SK-N-SH (cell line): ENCODE data around the gene RBM38. TPM values are rescaled to one million over a fixed set of nuclear protein-coding genes. Genes with fewer than 3 reads are reported as not detected.

Experiments used
- CTCF ChIA-PET: fragments of 300-600, 350-600 bp; formaldehyde crosslinking; extraction: SDS; loops from one replicate; lab custom pipeline; 2021; lab: Yijun Ruan, JAX
- POLR2A ChIA-PET: fragments of 350-600 bp; sonication (Branson Sonifier 250); formaldehyde crosslinking; extraction: SDS; loops from one replicate; lab custom pipeline; 2020; ENCODE audit warnings: antibody characterized with exemption, inconsistent platforms; lab: Yijun Ruan, JAX
- DNase-seq: peaks from one replicate; pipeline ENCODE4 v3.0.0; 2012
- H2AFZ ChIP-seq: fragments of 200-600 bp; sonication (generic); 2 replicates; pipeline ENCODE4 v1.8.1; 2016; ENCODE audit warnings: antibody characterized with exemption, mild to moderate bottlenecking, low read depth
- H3F3A ChIP-seq: fragments of 200-600 bp; sonication (generic); replicated peaks from 2 replicates; pipeline ENCODE3; 2016; ENCODE audit warnings: antibody characterized with exemption, mild to moderate bottlenecking; ENCODE audit not compliant: insufficient read depth
- H3K27ac ChIP-seq, 2 experiments: fragments of 200-500 bp in 1 of 2; fragments of 200-600 bp in 1 of 2; sonication (Bioruptor generic) in 1 of 2; sonication (generic), shearing (Covaris generic) in 1 of 2; 2 replicates each; pipeline versions ENCODE4 v1.5.1 to v1.6.1; 2014 to 2016; ENCODE audit warnings: low read depth in 2 of 2, inconsistent platforms in 1 of 2, low read length in 1 of 2, mild to moderate bottlenecking in 1 of 2, mixed read lengths in 1 of 2
- H3K27me3 ChIP-seq: fragments of 200-600 bp; sonication (generic), shearing (Covaris generic); 2 replicates; pipeline ENCODE4 v1.6.1; 2016; ENCODE audit warnings: mixed run types; ENCODE audit not compliant: insufficient read depth
- H3K36me3 ChIP-seq, 2 experiments: fragments of 200-500 bp in 1 of 2; fragments of 200-600 bp in 1 of 2; sonication (Bioruptor generic) in 1 of 2; sonication (generic) in 1 of 2; replicated peaks in 1 of 2; 2 replicates each; pipeline versions ENCODE3 to v1.5.1; 2014 to 2016; ENCODE audit warnings: low read length in 1 of 2, mild to moderate bottlenecking in 1 of 2; ENCODE audit not compliant: insufficient read depth in 2 of 2, control insufficient read depth in 1 of 2
- H3K4me1 ChIP-seq, 2 experiments: fragments of 200-500 bp in 1 of 2; fragments of 200-600 bp in 1 of 2; sonication (Bioruptor generic) in 1 of 2; sonication (generic), shearing (Covaris generic) in 1 of 2; 2 replicates each; pipeline versions ENCODE4 v1.5.1 to v1.6.1; 2014 to 2016; ENCODE audit warnings: low read depth in 1 of 2, low read length in 1 of 2, mixed run types in 1 of 2; ENCODE audit not compliant: insufficient read depth in 2 of 2, control insufficient read depth in 1 of 2
- H3K4me2 ChIP-seq: fragments of 200-600 bp; sonication (generic), shearing (Covaris generic); 2 replicates; pipeline ENCODE4 v1.6.1; 2017; ENCODE audit warnings: mixed run types
- H3K4me3 ChIP-seq, 2 experiments: fragments of 200-500 bp in 1 of 2; fragments of 200-600 bp in 1 of 2; sonication (Bioruptor generic) in 1 of 2; sonication (generic), shearing (Covaris generic) in 1 of 2; 2 replicates each; pipeline versions ENCODE4 v1.5.1 to v1.8.1; 2014 to 2016; ENCODE audit warnings: low read depth in 2 of 2, inconsistent platforms in 1 of 2, low read length in 1 of 2, mild to moderate bottlenecking in 1 of 2, mixed read lengths in 1 of 2, moderate library complexity in 1 of 2
- H3K79me2 ChIP-seq: fragments of 200-600 bp; sonication (generic); 2 replicates; pipeline ENCODE4 v1.8.1; 2017; ENCODE audit warnings: mild to moderate bottlenecking; ENCODE audit not compliant: insufficient read depth
- H3K9ac ChIP-seq: fragments of 200-600 bp; sonication (generic); 2 replicates; pipeline ENCODE4 v1.6.1; 2017; ENCODE audit warnings: mixed run types
- H3K9me2 ChIP-seq: fragments of 200-600 bp; sonication (generic); 2 replicates; pipeline ENCODE4 v1.6.1; 2017; ENCODE audit warnings: mixed run types
- H3K9me3 ChIP-seq: fragments of 200-600 bp; sonication (generic); 2 replicates; pipeline ENCODE4 v1.6.1; 2017; ENCODE audit warnings: mixed run types, mild to moderate bottlenecking, moderate library complexity
- H4K20me1 ChIP-seq: fragments of 200-600 bp; sonication (generic); 2 replicates; pipeline ENCODE4 v1.6.1; 2017; ENCODE audit warnings: mild to moderate bottlenecking, mixed run types; ENCODE audit not compliant: insufficient read depth
- CTCF ChIP-seq: fragments of 200-600 bp; sonication (generic); IDR thresholded peaks from 2 replicates; pipeline ENCODE4 v1.6.1; 2017; ENCODE audit warnings: antibody characterized with exemption, mild to moderate bottlenecking, moderate library complexity
- MEF2A ChIP-seq: IDR thresholded peaks from 2 replicates; pipeline ENCODE4 v1.4.0; 2012; ENCODE audit warnings: low read depth, borderline replicate concordance
- MXI1 ChIP-seq: IDR thresholded peaks from 2 replicates; pipeline ENCODE4 v1.6.1; 2012; ENCODE audit warnings: mild to moderate bottlenecking, low read depth, low read length, improper control_type of control experiment
- NRF1 ChIP-seq: IDR thresholded peaks from 2 replicates; pipeline ENCODE4 v1.6.1; 2012; ENCODE audit warnings: low read depth, mild to moderate bottlenecking, low read length
- RAD21 ChIP-seq: IDR thresholded peaks from 2 replicates; pipeline ENCODE4 v1.6.1; 2012; ENCODE audit warnings: mild to moderate bottlenecking, low read length
- REST ChIP-seq: IDR thresholded peaks from 2 replicates; pipeline ENCODE4 v1.6.1; 2012; ENCODE audit warnings: mild to moderate bottlenecking, low read depth, low read length, moderate library complexity
- RXRA ChIP-seq: IDR thresholded peaks from 2 replicates; pipeline ENCODE4 v1.4.0; 2012; ENCODE audit warnings: low read depth, mild to moderate bottlenecking, borderline replicate concordance
- SIN3A ChIP-seq: IDR thresholded peaks from 2 replicates; pipeline ENCODE4 v1.6.1; 2012; ENCODE audit warnings: low read depth, mild to moderate bottlenecking, low read length, moderate library complexity, borderline replicate concordance
- SMC3 ChIP-seq: IDR thresholded peaks from 2 replicates; pipeline ENCODE4 v1.6.1; 2012; ENCODE audit warnings: low read depth, low read length, improper control_type of control experiment
- TAF1 ChIP-seq: IDR thresholded peaks from 2 replicates; pipeline ENCODE4 v1.6.1; 2012; ENCODE audit warnings: low read depth, mild to moderate bottlenecking, low read length, moderate library complexity, borderline replicate concordance
- USF1 ChIP-seq: IDR thresholded peaks from 2 replicates; pipeline ENCODE4 v1.4.0; 2012; ENCODE audit warnings: low read depth, borderline replicate concordance
- USF2 ChIP-seq: fragments of 150-350 bp; IDR thresholded peaks from 2 replicates; pipeline ENCODE4 v1.6.1; 2017; ENCODE audit warnings: antibody characterized with exemption, low read length, low read depth, borderline replicate concordance
- WGBS: methylation state at CpG from one replicate; pipeline ENCODE4 v1.1.6; 2017; ENCODE audit warnings: low lambda C conversion rate; 5-methylcytosine and 5-hydroxymethylcytosine counted together
- polyA plus RNA-seq, 3 experiments: library from polyadenylated mRNA; depleted of rRNA; stranded (reverse); fragments of >200 nt; gene quantifications; 2 replicates each; pipeline ENCODE4 v1.2.3, GENCODE V29; 2012

Gene RBM38
- polyA plus RNA-seq, 1 of the 3 experiments (the other 2 are of a cell fraction): 11.5 TPM

GRCh38 chr20:57439993-57440392 lies 48.8 kb downstream of the RBM38 start (continued):
- TF ChIP-seq USF2 (no peak), TAF1 (no peak), CTCF (no peak), SIN3A (no peak)

DNA sequence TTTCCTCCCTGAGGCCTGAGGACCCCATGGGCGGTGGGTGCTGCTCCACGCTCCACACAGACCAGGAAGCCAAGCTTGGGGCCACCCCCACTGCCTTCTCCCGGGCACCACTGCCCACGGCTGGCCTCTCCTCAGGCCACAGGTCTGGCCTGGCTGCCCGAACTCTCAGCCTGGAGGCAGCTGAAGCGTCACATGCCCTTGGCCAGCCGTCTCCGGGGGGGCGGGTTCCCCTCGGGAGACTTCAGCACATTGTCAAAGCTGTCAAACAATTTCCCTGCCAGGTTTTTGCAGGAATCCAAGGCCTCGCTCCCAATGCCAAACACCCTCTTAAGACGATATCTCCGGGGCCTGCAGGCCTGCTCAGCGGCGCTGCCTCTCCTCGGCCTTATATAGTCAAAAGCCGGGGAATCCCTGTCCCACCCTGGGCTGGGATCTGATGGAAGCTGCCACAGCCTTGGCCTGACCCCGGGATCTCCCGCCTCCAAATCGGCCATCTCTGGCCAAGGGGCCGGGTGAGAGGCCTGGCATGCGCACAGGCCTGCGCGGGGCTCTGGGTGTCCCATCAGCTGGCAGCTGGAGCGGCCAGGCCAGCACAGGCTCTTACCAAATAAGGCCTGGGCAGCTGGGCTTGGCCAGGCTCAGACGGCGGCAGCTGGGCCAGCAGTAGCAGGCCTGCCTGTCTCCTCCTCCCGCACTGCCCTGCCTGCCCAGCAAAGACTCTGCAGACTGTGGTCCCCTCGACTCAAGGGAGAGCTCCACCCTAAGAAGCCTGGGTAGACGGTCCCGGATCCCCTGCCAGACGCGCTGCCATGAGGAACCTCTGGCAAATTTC lies 49.7 kb downstream of the RBM38 start:
- Histone ChIP-seq H3K27ac (peak overlapping the region in 1 of 2 experiments; percentile 90; a peak in 2 of 4 replicates), H4K20me1 (no peaks in the 10 kb centered on the region), H3K9ac (no peak overlapping the region), H3K4me2 (no peak overlapping the region), H2AFZ (no peak overlapping the region), H3K9me3 (no peaks in the 10 kb centered on the region), H3K4me1 (peaks cover 0 to 37% of the 10 kb centered on the region in 2 experiments; a peak in 1 of 4 replicates), H3F3A (no peaks in the 10 kb centered on the region), H3K36me3 (no peaks in the 10 kb centered on the region), H3K4me3 (no peak overlapping the region), H3K9me2 (no peaks in the 10 kb centered on the region), H3K79me2 (no peaks in the 10 kb centered on the region), H3K27me3 (no peaks in the 10 kb centered on the region)
- no peak for TF ChIP-seq USF1
- peak; percentile 61; the same call in 1 of the 2 replicates for TF ChIP-seq NRF1
- WGBS: 84% methylated on average over 15 of the region's 33 CpGs
- ChIA-PET CTCF (interaction anchor here (0.8 to 1.3 kb wide), 2 partner anchors 10 to 59 kb away, joined by 3 read pairs; no protein-coding TSS in a partner anchor), POLR2A (interaction anchor here (1.1 kb wide), 1 partner anchor 48 kb away, joined by 3 read pairs; no protein-coding TSS in a partner anchor)
- DNase-seq: peak; percentile 88

- ChIA-PET CTCF (interaction anchor here (1.3 kb wide), 1 partner anchor 9 kb away, joined by 3 read pairs; no protein-coding TSS in a partner anchor), POLR2A (interaction anchor here (1.1 kb wide), 1 partner anchor 49 kb away, joined by 3 read pairs; no protein-coding TSS in a partner anchor)
- Histone ChIP-seq H3K4me2 (no peak overlapping the region), H3K36me3 (no peaks in the 10 kb centered on the region), H3K9me3 (no peaks in the 10 kb centered on the region), H2AFZ (no peak overlapping the region), H3K79me2 (no peaks in the 10 kb centered on the region), H4K20me1 (no peaks in the 10 kb centered on the region), H3F3A (no peaks in the 10 kb centered on the region), H3K27ac (peak overlapping the region in 1 of 2 experiments; percentile 90; a peak in 2 of 4 replicates), H3K4me3 (no peak overlapping the region), H3K9me2 (no peaks in the 10 kb centered on the region), H3K27me3 (no peaks in the 10 kb centered on the region), H3K4me1 (peaks cover 0 to 37% of the 10 kb centered on the region in 2 experiments; a peak in 1 of 4 replicates), H3K9ac (no peak overlapping the region)
- no peak for DNase-seq
- WGBS: 80% methylated on average over 12 of the region's 16 CpGs
- TF ChIP-seq REST (no peak), SMC3 (no peak), USF2 (no peak), TAF1 (no peak), RAD21 (no peak), MXI1 (no peak), RXRA (no peak), MEF2A (no peak)
These were observed 50.4 kb downstream of the RBM38 start for GRCh38 chr20:57441510-57442154.
